Type B pancreatic cell (in vitro differentiated cells): ENCODE measurements around the gene KLHL6. TPM values are rescaled to one million over a fixed set of nuclear protein-coding genes. Genes with fewer than 3 reads are reported as not detected.
"Not testable (repeated sequence)": the region's sequence is repeated elsewhere in the genome, so short reads cannot be mapped to it uniquely, and the experiment has no call there.

Experiments
- DNase-seq: peaks from one replicate; pipeline ENCODE4 v3.0.0; 2021; ENCODE audit warnings: mixed read lengths; ENCODE audit not compliant: unreplicated experiment; ENCODE audit errors: extremely low spot score
- H3K27ac Mint-ChIP-seq: 2 replicates; pipeline ENCODE4 v1.8.0; 2021; ENCODE audit warnings: mild to moderate bottlenecking, mixed read lengths
- H3K27me3 Mint-ChIP-seq: 2 replicates; pipeline ENCODE4 v1.8.0; 2021; ENCODE audit warnings: mixed read lengths
- H3K36me3 Mint-ChIP-seq: 2 replicates; pipeline ENCODE4 v1.8.0; 2021; ENCODE audit warnings: mixed read lengths
- H3K4me1 Mint-ChIP-seq: one replicate; pipeline ENCODE4 v1.8.0; 2021; ENCODE audit warnings: mixed read lengths; ENCODE audit not compliant: unreplicated experiment
- H3K4me3 Mint-ChIP-seq: 2 replicates; pipeline ENCODE4 v1.8.0; 2021; ENCODE audit warnings: mild to moderate bottlenecking, mixed read lengths
- H3K9me3 Mint-ChIP-seq: 2 replicates; pipeline ENCODE4 v1.8.0; 2021; ENCODE audit warnings: mixed read lengths
- CTCF ChIP-seq: fragments of 200-600 bp; sonication (generic); conservative IDR thresholded peaks from 2 replicates; pipeline ENCODE4 v1.5.0; 2021; ENCODE audit warnings: antibody characterized with exemption, mild to moderate bottlenecking
- total RNA-seq: library from RNA; stranded (reverse); gene quantifications from 2 replicates; pipeline ENCODE4 v1.2.1, GENCODE V29; 2021; ENCODE audit warnings: low replicate concordance

Gene KLHL6
- total RNA-seq, 1 donor from 2014 or later: not detected

- Mint-ChIP-seq H3K4me3 (no peak overlapping the region), H3K27ac (no peak overlapping the region), H3K27me3 (peaks cover 29% of the 10 kb centered on the region), H3K4me1 (no peaks in the 10 kb centered on the region), H3K9me3 (peaks cover 8% of the 10 kb centered on the region), H3K36me3 (no peaks in the 10 kb centered on the region)
- no peak for DNase-seq
- no peak for TF ChIP-seq CTCF
Measured at GRCh38 chr3:183442994-183443393, 112.5 kb downstream of the KLHL6 start.

- not testable (repeated sequence) for H3K4me1 Mint-ChIP-seq, H3K27ac Mint-ChIP-seq, H3K9me3 Mint-ChIP-seq, H3K4me3 Mint-ChIP-seq, H3K36me3 Mint-ChIP-seq, DNase-seq
- H3K27me3 Mint-ChIP-seq: peaks cover 36% of the 10 kb centered on the region
Measured at GRCh38 chr3:183440521-183440920, 115.0 kb downstream of the KLHL6 start.

GRCh38 chr3:183439515-183439914 is 116.0 kb downstream of the KLHL6 start:
- DNase-seq: no peak
- no peaks in the 10 kb centered on the region for H3K36me3 Mint-ChIP-seq
- no peak overlapping the region for H3K27ac Mint-ChIP-seq
- peaks cover 46% of the 10 kb centered on the region for H3K27me3 Mint-ChIP-seq
- H3K4me3 Mint-ChIP-seq: no peak overlapping the region
- peaks cover 8% of the 10 kb centered on the region for H3K4me1 Mint-ChIP-seq
- no peak for TF ChIP-seq CTCF
- peaks cover 8% of the 10 kb centered on the region for H3K9me3 Mint-ChIP-seq

GRCh38 chr3:183438735-183439134 is 116.8 kb downstream of the KLHL6 start:
- no peak for TF ChIP-seq CTCF
- Mint-ChIP-seq H3K36me3 (no peaks in the 10 kb centered on the region), H3K4me3 (no peak overlapping the region), H3K9me3 (peaks cover 7% of the 10 kb centered on the region), H3K27me3 (peaks cover 53% of the 10 kb centered on the region), H3K4me1 (peaks cover 10% of the 10 kb centered on the region), H3K27ac (no peak overlapping the region)
- no peak for DNase-seq

- no peak for DNase-seq
- no peak overlapping the region for H3K27ac Mint-ChIP-seq
- H3K36me3 Mint-ChIP-seq: no peaks in the 10 kb centered on the region
- peaks cover 10% of the 10 kb centered on the region for H3K4me1 Mint-ChIP-seq
- H3K27me3 Mint-ChIP-seq: peaks cover 52% of the 10 kb centered on the region
- TF ChIP-seq CTCF: no peak
- no peak overlapping the region for H3K4me3 Mint-ChIP-seq
- no peaks in the 10 kb centered on the region for H3K9me3 Mint-ChIP-seq
Measured at GRCh38 chr3:183437666-183438564, 117.6 kb downstream of the KLHL6 start.

Other genes starting within 250 kb of the KLHL6 start
- 1.2 and 2.7 TPM in 2 replicates for gene MCF2L2, start 127.1 kb downstream of the KLHL6 start, total RNA-seq
- gene KLHL24, start 79.9 kb upstream of the KLHL6 start, total RNA-seq: 77.3 and 86.4 TPM in 2 replicates
- 47.6 and 52.5 TPM in 2 replicates for gene YEATS2, start 142.1 kb upstream of the KLHL6 start, total RNA-seq